ENCODE results near the gene ARSG. TPM values are rescaled to one million over a fixed set of nuclear protein-coding genes. Genes with fewer than 3 reads are reported as not detected.

ARSG gene
- total and polyA plus RNA-seq, 2 of the 8 experiments (the other 6 are each of a cell fraction or from before 2014, with no cell fraction given): 3.3 to 4.0 TPM

DNA sequence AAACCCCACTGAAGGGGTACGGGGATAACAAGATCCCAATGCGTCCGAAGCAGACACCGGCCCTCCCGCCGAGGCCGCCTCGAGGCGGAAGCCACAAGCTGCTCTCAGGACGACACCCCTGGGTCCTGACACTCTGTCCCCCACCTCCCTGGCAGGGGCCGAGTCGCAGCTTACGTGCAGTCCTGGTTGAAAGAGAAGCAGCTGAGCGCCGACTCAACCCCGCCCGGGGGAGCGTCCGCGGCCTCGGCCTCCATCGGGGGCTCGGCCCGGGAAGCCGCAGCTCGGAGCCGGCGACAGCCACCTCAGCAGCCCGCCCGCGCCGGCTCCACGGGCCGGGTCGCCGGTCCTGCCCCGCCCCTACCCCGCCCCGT lies 165.9 kb downstream of the ARSG start, which contains the start of gene WIPI1:
Gene WIPI1, minus strand, starts transcription at position 329 of the 371 bp plus-strand sequence. Its CDS starts 75 bp downstream, at position 254.
- TF ChIP-seq BACH1 (IDR thresholded peaks at IDR 0.05; ENCODE audit: low read length): no peak
- no peak for TF ChIP-seq HDAC6 (IDR thresholded peaks at IDR 0.05; ENCODE audit: low read depth, low read length)
- peak; percentile 34; the same call in 1 of the 2 replicates for TF ChIP-seq PHF8 (conservative IDR thresholded peaks at IDR 0.05; ENCODE audit: low read depth, low read length)
- TF ChIP-seq KDM4A (IDR thresholded peaks at IDR 0.05; ENCODE audit: low read depth, low read length, severe bottlenecking): peak; percentile 6
- Histone ChIP-seq H3K9ac (replicated peaks in 1 of 4; ENCODE audit: extremely low read depth in 1 of 4, low read depth in 3 of 4, low read length in 3 of 4) (peak within 1 kb of the TSS in 3 of 4 experiments; percentile 56 to 74 (median 65); a peak in 6 of 7 replicates), H4K91ac (replicated peaks; ENCODE audit: insufficient read length, low read length) (peak within 1 kb of the TSS; percentile 18), H3K79me1 (ENCODE audit: low read depth, low read length) (no peaks in the 10 kb centered on the region), H3K14ac (ENCODE audit: insufficient read length) (no peak within 1 kb of the TSS), H3K18ac (ENCODE audit: extremely low read depth, low read length) (0 out of 2 replicates have a peak within 1 kb of the TSS, but pooled peaks have one; percentile 56), H3K79me2 (ENCODE audit: control insufficient read depth in 1 of 2, insufficient read depth in 2 of 2, low read length in 2 of 2) (no peaks in the 10 kb centered on the region), H3K4ac (replicated peaks; ENCODE audit: insufficient read length, low read depth, low read length) (peak within 1 kb of the TSS; percentile 55), H2BK15ac (ENCODE audit: low read length) (no peak within 1 kb of the TSS), H3K27me3 (replicated peaks in 1 of 4; ENCODE audit: control insufficient read depth in 3 of 4, extremely low read depth in 1 of 4, insufficient read depth in 3 of 4, low read length in 3 of 4) (no peaks in the 10 kb centered on the region), H2BK20ac (ENCODE audit: low read length) (0 out of 2 replicates have a peak within 1 kb of the TSS, but pooled peaks have one; percentile 25), H3K23ac (ENCODE audit: insufficient read length) (no peak within 1 kb of the TSS), H3K27ac (ENCODE audit: low read depth, low read length) (peak within 1 kb of the TSS; percentile 30; the same call in 1 of the 2 replicates), H2BK5ac (ENCODE audit: low read depth, low read length) (no peak within 1 kb of the TSS; the same call in 1 of the 2 replicates), H3K56ac (replicated peaks; ENCODE audit: insufficient read length, low read depth, low read length) (no peak within 1 kb of the TSS), H3K23me2 (ENCODE audit: low read depth, low read length) (peaks cover 8% of the 10 kb centered on the region; the same call in 1 of the 2 replicates), H2AFZ (ENCODE audit: low read length) (peak within 1 kb of the TSS; percentile 59), H3K4me2 (ENCODE audit: insufficient read depth in 1 of 2, low read depth in 2 of 2, low read length in 2 of 2) (peak within 1 kb of the TSS; percentile 72 to 89), H4K8ac (ENCODE audit: extremely low read depth, insufficient read depth, low read length) (peak within 1 kb of the TSS; percentile 79; the same call in 1 of the 2 replicates), H3K4me3 (ENCODE audit: extremely low read depth in 1 of 4, insufficient read depth in 2 of 4, low read depth in 3 of 4, low read length in 4 of 4) (peak within 1 kb of the TSS; percentile 71 to 84 (median 78)), H3K36me3 (ENCODE audit: control insufficient read depth in 2 of 4, insufficient read depth in 4 of 4, low read length in 3 of 4) (no peaks in the 10 kb centered on the region), H3K4me1 (replicated peaks in 1 of 4; ENCODE audit: control insufficient read depth in 3 of 4, insufficient read depth in 4 of 4, low read length in 3 of 4) (peaks cover 3 to 4% (median 3%) of the 10 kb centered on the region in 4 experiments; a peak in 5 of 7 replicates), H4K20me1 (replicated peaks in 1 of 2; ENCODE audit: control insufficient read depth in 1 of 2, insufficient read depth in 2 of 2, low read length in 2 of 2) (peaks cover 0 to 1% of the 10 kb centered on the region in 2 experiments), H4K5ac (ENCODE audit: insufficient read length, low read depth, low read length) (no peak within 1 kb of the TSS), H2BK12ac (ENCODE audit: low read depth, low read length) (no peak within 1 kb of the TSS; the same call in 1 of the 2 replicates), H2AK5ac (ENCODE audit: low read depth, low read length) (no peak within 1 kb of the TSS), H3K9me3 (ENCODE audit: insufficient read depth in 2 of 2, low read depth in 1 of 2, low read length in 1 of 2) (no peaks in the 10 kb centered on the region), H2BK120ac (replicated peaks; ENCODE audit: low read depth, low read length) (no peak within 1 kb of the TSS)
- no peak for FAIRE-seq
- ChIA-PET POLR2A (ENCODE audit: partially characterized antibody) (interaction anchor here (1.1 to 3.0 kb wide), 5 partner anchors 11 to 258 kb away, joined by 3 to 9 read pairs (median 3); partner anchors contain the start of genes AMZ2, ARSG and PRKAR1A), CTCF (ENCODE audit: partially characterized antibody) (interaction anchor here (1.1 to 4.1 kb wide), 4 partner anchors 8 to 22 kb away, joined by 3 to 25 read pairs (median 10); no protein-coding TSS in a partner anchor)
- peak in 1 of 2 experiments; percentile 81 for DNase-seq (ENCODE audit: low read depth in 1 of 2, low spot score in 2 of 2)
- WGBS, 2 experiments (ENCODE audit: extremely low coverage in 1 of 2, insufficient coverage in 1 of 2, insufficient read length in 1 of 2, insufficient replicate concordance in 2 of 2, low coverage in 1 of 2, low lambda C conversion rate in 2 of 2, missing lambda C conversion rate in 1 of 2): 0% methylated on average over 8 of the region's 39 CpGs; no CpG with 5 or more reads in 1 of the 2 experiments

Data from H1 (cell line).